Measurements from ENCODE around the gene ZNF33A. TPM values are rescaled to one million over a fixed set of nuclear protein-coding genes. Genes with fewer than 3 reads are reported as not detected.
"Not testable (repeated sequence)": the region's sequence is repeated elsewhere in the genome, so short reads cannot be mapped to it uniquely, and the experiment has no call there.

ZNF33A gene
- total RNA-seq, 1 donor from 2014 or later: 26.9 TPM

GRCh38 chr10:38047666-38048065, 37.2 kb downstream of the ZNF33A start:
- no peak for DNase-seq

- DNase-seq: no peak
These were observed 39.7 kb downstream of the ZNF33A start for GRCh38 chr10:38050212-38050611.

DNA sequence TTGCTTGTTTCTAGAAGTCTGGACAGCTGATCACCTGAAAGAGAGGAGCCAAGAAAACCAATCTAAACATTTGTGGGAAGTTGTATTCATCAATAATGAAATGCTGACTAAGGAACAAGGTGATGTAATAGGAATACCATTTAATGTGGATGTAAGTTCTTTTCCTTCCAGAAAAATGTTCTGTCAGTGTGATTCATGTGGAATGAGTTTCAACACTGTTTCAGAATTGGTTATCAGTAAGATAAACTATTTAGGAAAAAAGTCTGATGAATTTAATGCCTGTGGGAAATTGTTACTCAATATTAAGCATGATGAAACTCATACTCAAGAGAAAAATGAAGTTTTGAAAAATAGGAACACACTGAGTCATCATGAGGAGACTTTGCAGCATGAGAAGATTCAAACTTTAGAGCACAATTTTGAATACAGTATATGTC, 43.9 kb downstream of the ZNF33A start:
- no peak for DNase-seq

GRCh38 chr10:38055274-38055894, 44.9 kb downstream of the ZNF33A start:
- DNase-seq: peak; percentile 4

DNA sequence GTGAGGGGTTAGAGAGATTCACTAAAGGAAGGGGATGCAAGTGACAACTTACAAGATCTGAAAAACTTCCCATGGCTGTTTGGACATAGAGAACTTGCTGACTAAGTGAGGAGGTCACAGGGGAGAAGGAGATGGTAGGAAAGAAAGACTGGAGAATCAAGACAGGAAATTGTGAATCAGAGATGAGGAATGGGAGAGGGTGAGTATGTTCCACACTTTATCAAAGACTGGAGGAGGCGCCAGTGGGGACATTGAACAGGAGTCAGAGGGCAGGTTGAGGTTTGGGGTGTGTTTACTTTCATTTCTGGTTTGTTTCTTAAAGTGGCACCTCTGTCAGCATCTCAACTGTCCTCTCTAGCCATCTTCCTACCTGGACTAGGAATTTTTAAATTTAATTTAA, 59.2 kb downstream of the ZNF33A start:
- DNase-seq: not testable (repeated sequence)

DNA sequence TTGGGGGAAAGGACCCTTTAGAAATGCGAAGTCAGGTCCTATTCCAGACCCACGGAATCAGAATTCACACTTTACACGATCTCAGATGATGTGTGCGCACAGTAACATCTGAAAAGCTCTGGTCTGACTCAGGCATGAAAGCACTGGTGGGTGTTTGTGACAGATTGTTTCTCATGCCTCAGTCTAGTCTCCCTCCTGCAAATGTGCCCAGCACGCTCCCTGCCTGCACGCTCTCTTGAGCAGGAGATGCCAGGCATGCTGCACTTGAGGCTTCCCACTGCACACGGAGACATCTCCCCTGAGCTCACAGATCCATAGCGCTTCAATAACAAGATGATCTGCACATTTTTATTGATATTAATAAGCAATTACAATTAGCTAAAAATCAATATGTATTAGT, 60.0 kb downstream of the ZNF33A start:
- no peak for DNase-seq

GRCh38 chr10:38072552-38072951, 62.1 kb downstream of the ZNF33A start:
- DNase-seq: no peak

DNA sequence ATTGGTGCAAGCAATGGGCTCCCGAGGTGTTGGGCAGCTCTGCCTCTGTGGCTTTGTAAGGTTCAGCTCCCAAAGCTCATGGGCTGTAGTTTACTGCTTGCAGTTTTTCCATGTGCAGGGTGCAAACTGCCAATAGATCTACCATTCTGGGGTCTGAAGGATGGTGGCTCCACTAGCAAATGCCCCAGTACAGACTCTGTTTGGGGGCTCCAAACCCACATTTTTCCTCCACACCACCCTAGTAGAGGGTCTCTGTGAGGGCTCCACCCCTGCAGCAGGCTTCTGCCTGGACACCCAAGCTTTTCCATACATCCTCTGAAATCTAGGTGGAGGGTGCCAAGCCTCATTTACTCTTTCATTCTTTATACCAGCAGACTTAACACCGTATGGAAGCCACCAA, 66.2 kb downstream of the ZNF33A start:
- no peak for DNase-seq

DNA sequence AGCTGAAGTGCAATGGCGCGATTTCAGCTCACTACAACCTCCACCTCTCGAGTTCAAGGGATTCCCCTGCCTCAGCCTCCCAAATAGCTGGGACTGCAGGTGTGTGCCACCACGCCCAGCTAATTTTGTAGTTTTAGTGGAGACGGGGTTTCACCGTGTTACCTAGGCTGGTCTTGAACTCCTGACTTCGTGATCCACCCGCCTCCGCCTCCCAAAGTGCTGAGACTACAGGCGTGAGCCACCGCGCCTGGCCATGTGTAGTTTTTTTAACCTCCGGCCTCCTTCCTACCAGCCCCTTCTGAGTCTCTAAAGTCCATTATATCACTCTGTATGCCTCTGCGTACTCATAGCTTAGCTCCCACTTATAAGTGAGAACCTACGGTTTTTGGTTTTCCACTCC, 82.8 kb downstream of the ZNF33A start:
- DNase-seq: not testable (repeated sequence)

- no peak for DNase-seq
These were observed 83.3 kb downstream of the ZNF33A start for GRCh38 chr10:38093816-38094157.

GRCh38 chr10:38094158-38094926, 83.9 kb downstream of the ZNF33A start, which contains the start of gene ZNF37A:
ZNF37A (plus strand) TSS chr10:38094337; CDS start chr10:38096618, 2,281 bp downstream.
- DNase-seq: peak; percentile 98

DNA sequence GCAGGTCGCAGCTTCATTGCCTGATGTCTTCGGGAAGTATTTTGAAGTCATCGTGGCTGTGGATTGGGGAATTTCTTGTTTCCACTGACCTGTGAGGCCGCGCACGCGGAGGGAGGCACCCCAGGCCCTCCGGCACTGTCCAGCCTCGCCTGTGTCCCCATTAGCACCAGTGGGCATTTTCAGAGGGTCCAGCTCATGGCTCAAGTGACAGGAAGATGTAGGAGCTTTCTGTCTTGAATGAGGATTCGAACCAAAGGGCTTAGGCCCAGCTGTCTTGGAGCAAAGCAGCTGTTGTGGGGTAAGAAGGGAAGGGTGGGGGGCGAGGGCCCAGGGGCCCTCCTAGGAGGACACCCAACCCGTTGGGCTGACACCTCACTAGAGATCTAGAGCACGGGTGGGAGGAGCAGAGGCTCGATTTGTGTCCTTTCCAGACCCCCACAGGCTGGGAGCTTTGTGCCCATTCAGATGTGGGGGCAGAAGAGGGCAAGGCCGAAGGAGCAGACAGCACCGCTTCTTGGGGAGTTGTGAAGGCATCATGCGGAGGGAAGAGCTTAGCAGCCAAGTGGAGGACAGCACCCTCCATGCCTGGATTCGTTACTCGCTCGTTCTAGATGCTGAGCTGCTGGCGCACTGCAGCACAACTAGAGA, 84.6 kb downstream of the ZNF33A start:
- no peak for DNase-seq

DNA sequence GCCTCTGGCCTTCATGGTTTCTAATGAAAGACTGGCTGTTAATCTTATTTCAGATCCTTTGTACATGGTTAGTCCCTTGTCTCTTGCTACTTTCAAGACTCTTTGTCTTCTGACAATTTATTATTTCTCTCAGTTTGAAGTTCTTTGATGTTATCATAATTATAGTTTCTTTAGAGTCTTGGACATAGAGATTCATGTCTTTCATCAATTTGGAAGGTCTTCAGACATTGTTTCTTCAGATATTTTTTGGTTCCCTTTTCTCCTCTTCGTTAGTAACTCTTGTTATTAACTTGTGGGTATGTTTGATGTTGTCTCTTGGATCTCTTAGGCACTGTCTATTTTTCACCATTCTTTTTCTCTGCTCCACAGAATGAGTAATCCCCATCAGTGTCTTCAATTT, 92.4 kb downstream of the ZNF33A start:
- no peak for DNase-seq

GRCh38 chr10:38103756-38104155, 93.3 kb downstream of the ZNF33A start:
- DNase-seq: no peak

DNA sequence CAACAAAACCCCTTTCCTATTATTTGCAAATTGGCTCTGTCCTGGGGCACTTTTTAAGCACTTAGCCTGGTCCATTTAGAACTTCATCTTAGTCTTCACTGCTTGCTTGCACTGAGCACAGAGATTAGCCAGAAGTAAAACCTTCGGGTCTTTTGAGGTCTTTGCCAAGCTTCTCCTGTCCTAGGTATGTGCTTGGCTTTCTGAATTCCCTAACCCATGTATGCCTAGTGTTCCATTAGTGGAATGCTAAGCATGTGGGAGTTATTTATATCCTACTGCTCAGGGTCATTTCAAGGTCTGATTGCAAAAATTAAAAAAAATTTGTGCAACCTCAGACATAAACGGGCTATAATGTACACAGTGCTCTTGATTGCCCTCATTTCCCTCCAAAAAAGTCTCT, 101.7 kb downstream of the ZNF33A start:
- no peak for DNase-seq

Other genes with a start within 250 kb of the ZNF33A start
- 5.2 and 7.5 TPM in 2 replicates for gene ZNF248, start 153.1 kb upstream of the ZNF33A start, total RNA-seq
- 6.1 and 6.5 TPM in 2 replicates for gene ZNF25, start 34.0 kb upstream of the ZNF33A start, total RNA-seq
- 9.4 and 10.9 TPM in 2 replicates for gene ZNF37A, start 83.7 kb downstream of the ZNF33A start, total RNA-seq